Esophagus squamous epithelium (tissue), 4 donors: ENCODE measurements around the gene TCN1.

Source experiments
- CTCF ChIP-seq, 6 experiments: fragments of 450-650 bp in 4 of 6; fragments of 200-600 bp in 2 of 6; sonication (generic) in 2 of 6; IDR thresholded peaks; one replicate each; pipeline ENCODE4 v1.5.1; 2016 to 2019; ENCODE audit warnings: antibody characterized with exemption in 6 of 6, mild to moderate bottlenecking in 4 of 6, moderate library complexity in 4 of 6
- POLR2A ChIP-seq, 4 donors: fragments of 450-650 bp; IDR thresholded peaks; one replicate each; pipeline ENCODE4 v1.6.1; 2017; ENCODE audit warnings: antibody characterized with exemption in 4 of 4, mild to moderate bottlenecking in 4 of 4, moderate library complexity in 3 of 4

GRCh38 chr11:59891781-59892181 is 25.5 kb upstream of the TCN1 start:
- TF ChIP-seq CTCF (IDR thresholded peaks at IDR 0.05) = no peak
- TF ChIP-seq POLR2A (IDR thresholded peaks at IDR 0.05) = no peak
